ENCODE results near the gene PLEKHM2.

- no peak for TF ChIP-seq EZH2 (IDR thresholded peaks at IDR 0.05; ENCODE audit: borderline replicate concordance)
- TF ChIP-seq EZH2phosphoT487 (IDR thresholded peaks at IDR 0.05; ENCODE audit: low read depth, severe bottlenecking, unreplicated experiment), result no peak
Measured at GRCh38 chr1:15747378-15747777, 63.3 kb downstream of the PLEKHM2 start.

Data from hepatocyte (in vitro differentiated cells).